Vagina (tissue), 2 donors: ENCODE data around the gene NNMT. TPM values are rescaled to one million over a fixed set of nuclear protein-coding genes. Genes with fewer than 3 reads are reported as not detected.

Experiments
- DNase-seq, 2 donors: peaks; one replicate each; pipeline ENCODE4 v3.0.0-alpha.2; 2017; ENCODE audit errors: extremely low spot score in 2 of 2
- H3K27ac ChIP-seq: fragments of 200-600 bp; sonication (generic); one replicate; pipeline ENCODE4 v1.5.1; 2019
- H3K27me3 ChIP-seq: fragments of 200-600 bp; sonication (generic); one replicate; pipeline ENCODE4 v1.5.1; 2019
- H3K36me3 ChIP-seq, 2 donors: fragments of 200-600 bp; sonication (generic); one replicate each; pipeline ENCODE4 v1.5.1; 2017 to 2019
- H3K4me1 ChIP-seq: fragments of 200-600 bp; sonication (generic); one replicate; pipeline ENCODE4 v1.5.1; 2019
- H3K4me3 ChIP-seq, 2 donors: fragments of 200-600 bp; sonication (generic); 1 replicate in 1 of 2; 2 replicates in 1 of 2; pipeline ENCODE4 v1.5.1; 2016 to 2019
- H3K9me3 ChIP-seq: fragments of 200-600 bp; sonication (generic); one replicate; pipeline ENCODE4 v1.5.1; 2019
- CTCF ChIP-seq, 3 experiments: fragments of 450-650 bp in 2 of 3; fragments of 200-600 bp in 1 of 3; sonication (generic) in 1 of 3; IDR thresholded peaks; one replicate each; pipeline ENCODE4 v1.5.1; 2017 to 2019; ENCODE audit warnings: antibody characterized with exemption in 3 of 3, mild to moderate bottlenecking in 2 of 3, moderate library complexity in 2 of 3
- POLR2A ChIP-seq, 2 donors: fragments of 450-650 bp; IDR thresholded peaks; one replicate each; pipeline ENCODE4 v1.6.1; 2017; ENCODE audit warnings: antibody characterized with exemption in 2 of 2, mild to moderate bottlenecking in 2 of 2, moderate library complexity in 2 of 2
- POLR2AphosphoS5 ChIP-seq, 2 donors: sonication (generic); formaldehyde crosslinking; IDR thresholded peaks; one replicate each; pipeline ENCODE4 v1.9.0; 2017; ENCODE audit warnings: antibody characterized with exemption in 2 of 2, mild to moderate bottlenecking in 2 of 2, low read depth in 1 of 2; ENCODE audit not compliant: insufficient read depth in 1 of 2
- intact Hi-C: fragments of 100-400 bp; cut with DNase I; formaldehyde crosslinking; loops from one replicate; pipeline ENCODE4 v1.15.1; 2023
- total RNA-seq: library from RNA; depleted of rRNA; stranded (reverse); fragments of >200 nt; gene quantifications from one replicate; pipeline ENCODE4 v1.2.3, GENCODE V29; 2016

The NNMT gene
- total RNA-seq, 1 donor from 2014 or later: 898 TPM

- DNase-seq: no peak
- intact Hi-C loops: loop anchor here (10.0 kb wide), 1 partner anchor 94 kb away; no protein-coding TSS in a partner anchor
- peak overlapping the region in 1 of 2 donors; percentile 6 for H3K4me3 ChIP-seq
These were observed 37.1 kb upstream of the NNMT start for GRCh38 chr11:114259124-114259526.

GRCh38 chr11:114259551-114259983 lies 36.6 kb upstream of the NNMT start:
- Histone ChIP-seq H3K36me3 (peaks cover 0 to 5% of the 10 kb centered on the region in 2 donors), H3K4me3 (no peak overlapping the region), H3K9me3 (no peaks in the 10 kb centered on the region), H3K27ac (peak overlapping the region; percentile 86), H3K27me3 (no peaks in the 10 kb centered on the region), H3K4me1 (peaks cover 67% of the 10 kb centered on the region)
- intact Hi-C loops: loop anchor here (10.0 kb wide), 1 partner anchor 95 kb away; no protein-coding TSS in a partner anchor
- DNase-seq: no peak
- TF ChIP-seq CTCF (IDR thresholded peaks at IDR 0.05) (no peak), POLR2A (IDR thresholded peaks at IDR 0.05) (no peak), POLR2AphosphoS5 (IDR thresholded peaks at IDR 0.05; ENCODE audit: insufficient read depth in 1 of 2, low read depth in 1 of 2) (no peak)

More at GRCh38 chr11:114259124-114259526, 37.1 kb upstream of the NNMT start:
- Histone ChIP-seq H3K27me3 (no peaks in the 10 kb centered on the region), H3K27ac (peak overlapping the region; percentile 86), H3K9me3 (no peaks in the 10 kb centered on the region), H3K36me3 (peaks cover 0 to 5% of the 10 kb centered on the region in 2 donors), H3K4me1 (peaks cover 67% of the 10 kb centered on the region)
- TF ChIP-seq CTCF (IDR thresholded peaks at IDR 0.05) (no peak), POLR2AphosphoS5 (IDR thresholded peaks at IDR 0.05; ENCODE audit: insufficient read depth in 1 of 2, low read depth in 1 of 2) (peak in 1 of 2 donors; percentile 32)

GRCh38 chr11:114260077-114260476 lies 36.1 kb upstream of the NNMT start:
- TF ChIP-seq CTCF (IDR thresholded peaks at IDR 0.05) (no peak), POLR2AphosphoS5 (IDR thresholded peaks at IDR 0.05; ENCODE audit: insufficient read depth in 1 of 2, low read depth in 1 of 2) (no peak), POLR2A (IDR thresholded peaks at IDR 0.05) (no peak)
- Histone ChIP-seq H3K4me3 (no peak overlapping the region), H3K9me3 (no peaks in the 10 kb centered on the region), H3K4me1 (peaks cover 67% of the 10 kb centered on the region), H3K36me3 (peaks cover 0 to 5% of the 10 kb centered on the region in 2 donors), H3K27ac (peak overlapping the region; percentile 86), H3K27me3 (no peaks in the 10 kb centered on the region)
- intact Hi-C loops: loop anchor here (2.0 to 5.0 kb wide), 2 partner anchors 201 to 223 kb away; partner anchors contain the start of gene ZBTB16
- DNase-seq: no peak

GRCh38 chr11:114260483-114260882 lies 35.7 kb upstream of the NNMT start:
- H3K4me1 ChIP-seq: peaks cover 67% of the 10 kb centered on the region
- H3K9me3 ChIP-seq: no peaks in the 10 kb centered on the region
- peaks cover 0 to 5% of the 10 kb centered on the region in 2 donors for H3K36me3 ChIP-seq
- intact Hi-C loops: loop anchor here (2.0 to 5.0 kb wide), 2 partner anchors 202 to 223 kb away; partner anchors contain the start of gene ZBTB16
- H3K27me3 ChIP-seq: no peaks in the 10 kb centered on the region
- H3K4me3 ChIP-seq: peak overlapping the region in 1 of 2 donors; percentile 15
- DNase-seq: no peak
- peak overlapping the region; percentile 86 for H3K27ac ChIP-seq
- TF ChIP-seq POLR2AphosphoS5 (IDR thresholded peaks at IDR 0.05; ENCODE audit: insufficient read depth in 1 of 2, low read depth in 1 of 2) (no peak), CTCF (IDR thresholded peaks at IDR 0.05) (no peak), POLR2A (IDR thresholded peaks at IDR 0.05) (no peak)

GRCh38 chr11:114261791-114262190 lies 34.4 kb upstream of the NNMT start:
- Histone ChIP-seq H3K4me1 (peaks cover 56% of the 10 kb centered on the region), H3K4me3 (no peak overlapping the region), H3K27ac (peak overlapping the region; percentile 86), H3K27me3 (no peaks in the 10 kb centered on the region), H3K36me3 (no peaks in the 10 kb centered on the region), H3K9me3 (no peaks in the 10 kb centered on the region)
- no peak for DNase-seq
- TF ChIP-seq POLR2A (IDR thresholded peaks at IDR 0.05): no peak
- no peak for TF ChIP-seq POLR2AphosphoS5 (IDR thresholded peaks at IDR 0.05; ENCODE audit: insufficient read depth in 1 of 2, low read depth in 1 of 2)
- TF ChIP-seq CTCF (IDR thresholded peaks at IDR 0.05): no peak
- intact Hi-C loops: loop anchor here (2.0 to 5.0 kb wide), 2 partner anchors 203 to 224 kb away; partner anchors contain the start of gene ZBTB16
